HepG2 (cell line): ENCODE results near the gene RASAL3. TPM values are rescaled to one million over a fixed set of nuclear protein-coding genes. Genes with fewer than 3 reads are reported as not detected.

Experiments
- ATF1 ChIP-seq: IDR thresholded peaks from 2 replicates; pipeline ENCODE4 v1.6.1; 2016; ENCODE audit warnings: mild to moderate bottlenecking, control low read depth
- ERF ChIP-seq: IDR thresholded peaks from 2 replicates; pipeline ENCODE4 v1.6.1; 2018; ENCODE audit warnings: missing biosample characterization, missing genetic modification reagents
- HES4 ChIP-seq: sonication (generic); formaldehyde crosslinking; IDR thresholded peaks from 2 replicates; pipeline ENCODE4 v1.9.0; 2021; ENCODE audit warnings: mild to moderate bottlenecking, missing genetic modification reagents, borderline replicate concordance
- HINFP ChIP-seq: sonication (generic); formaldehyde crosslinking; IDR thresholded peaks from 2 replicates; pipeline ENCODE4 v1.4.0; 2020; ENCODE audit warnings: low read depth, mild to moderate bottlenecking, missing genetic modification reagents
- KMT2B ChIP-seq: IDR thresholded peaks from 2 replicates; pipeline ENCODE4 v1.6.1; 2016; ENCODE audit warnings: missing genetic modification reagents, missing compliant biosample characterization
- MTF1 ChIP-seq: sonication (generic); formaldehyde crosslinking; IDR thresholded peaks from 2 replicates; pipeline ENCODE4 v1.5.0; 2020; ENCODE audit warnings: missing genetic modification reagents
- NFE2L1 ChIP-seq: sonication (generic); formaldehyde crosslinking; IDR thresholded peaks from 2 replicates; pipeline ENCODE4 v1.4.0; 2020; ENCODE audit warnings: missing genetic modification reagents, mild to moderate bottlenecking, borderline replicate concordance
- ZBTB14 ChIP-seq: sonication (generic); formaldehyde crosslinking; IDR thresholded peaks from 2 replicates; pipeline ENCODE4 v1.4.0; 2020; ENCODE audit warnings: missing genetic modification reagents
- ZC3H13 ChIP-seq: sonication (generic); formaldehyde crosslinking; IDR thresholded peaks from 2 replicates; pipeline ENCODE4 v1.8.1; 2023; ENCODE audit warnings: mild to moderate bottlenecking, missing genetic modification reagents, moderate library complexity
- ZFP62 ChIP-seq: sonication (generic); formaldehyde crosslinking; IDR thresholded peaks from 2 replicates; pipeline ENCODE4 v1.4.0; 2020; ENCODE audit warnings: missing genetic modification reagents
- ZNF142 ChIP-seq: sonication (generic); formaldehyde crosslinking; IDR thresholded peaks from 2 replicates; pipeline ENCODE4 v1.4.0; 2020; ENCODE audit warnings: missing genetic modification reagents
- ZNF17 ChIP-seq: sonication (generic); formaldehyde crosslinking; IDR thresholded peaks from 2 replicates; pipeline ENCODE4 v1.5.0; 2020; ENCODE audit warnings: mild to moderate bottlenecking, missing genetic modification reagents
- ZNF280D ChIP-seq: sonication (generic); formaldehyde crosslinking; IDR thresholded peaks from 2 replicates; pipeline ENCODE4 v1.5.1; 2020; ENCODE audit warnings: mild to moderate bottlenecking, missing genetic modification reagents
- ZNF576 ChIP-seq: sonication (generic); formaldehyde crosslinking; IDR thresholded peaks from 2 replicates; pipeline ENCODE4 v1.4.0; 2020; ENCODE audit warnings: mild to moderate bottlenecking, missing genetic modification reagents
- ZNF589 ChIP-seq: sonication (generic); formaldehyde crosslinking; conservative IDR thresholded peaks from 2 replicates; pipeline ENCODE4 v1.8.0; 2022; ENCODE audit warnings: mild to moderate bottlenecking, moderate library complexity, missing genetic modification reagents
- polyA plus RNA-seq, 8 experiments: library from polyadenylated mRNA; depleted of rRNA in 3 of 8; stranded (reverse) in 7 of 8; unstranded in 1 of 8; fragments of >200 nt; fragmentation: Illumina TruSeq in 4 of 8; extraction: Trizol in 4 of 8; gene quantifications; 2 replicates each; pipeline versions ENCODE4 v1.2.1 to v1.2.3, GENCODE V29; 2011 to 2016; ENCODE audit warnings: low read depth in 4 of 8, missing spikeins in 1 of 8, mixed read lengths in 1 of 8; ENCODE audit not compliant: insufficient read depth in 1 of 8
- total RNA-seq, 5 experiments: library from RNA; depleted of rRNA; stranded (reverse); fragments of >200 nt; fragmentation: Illumina TruSeq; extraction: Trizol; gene quantifications; 2 replicates each; pipeline ENCODE4 v1.2.3, GENCODE V29; 2016; ENCODE audit warnings: low read depth in 1 of 5

RASAL3 gene
- total and polyA plus RNA-seq, 2 of the 13 experiments (the other 11 are each of a cell fraction or from before 2014, with no cell fraction given): not detected

- TF ChIP-seq ATF1 (CRISPR knock-in tag) (peak; percentile 69; the same call in 1 of the 2 replicates), ZNF589 (CRISPR knock-in tag) (no peak), KMT2B (CRISPR knock-in tag) (0 out of 2 replicates have a peak, but pooled peaks have one; percentile 37), HINFP (CRISPR knock-in tag) (0 out of 2 replicates have a peak, but pooled peaks have one; percentile 32), NFE2L1 (CRISPR knock-in tag) (peak; percentile 20; the same call in 1 of the 2 replicates), ZBTB14 (no peak), ZC3H13 (CRISPR knock-in tag) (no peak), ZNF576 (CRISPR knock-in tag) (no peak), ERF (CRISPR knock-in tag) (peak; percentile 36; the same call in 1 of the 2 replicates), HES4 (peak; percentile 82; the same call in 1 of the 2 replicates), MTF1 (CRISPR knock-in tag) (0 out of 2 replicates have a peak, but pooled peaks have one; percentile 24), ZFP62 (CRISPR knock-in tag) (no peak), ZNF17 (CRISPR knock-in tag) (no peak), ZNF280D (CRISPR knock-in tag) (no peak), ZNF142 (CRISPR knock-in tag) (peak; percentile 59)
Observed at GRCh38 chr19:15418579-15419412, 45.5 kb downstream of the RASAL3 start, which contains the start of gene AKAP8L (continued).
